ENCODE measurements around the gene SLC12A6. TPM values are rescaled to one million over a fixed set of nuclear protein-coding genes. Genes with fewer than 3 reads are reported as not detected.
"Not testable (repeated sequence)": the region's sequence is repeated elsewhere in the genome, so short reads cannot be mapped to it uniquely, and the experiment has no call there.

Gene SLC12A6
- total RNA-seq, 1 experiment from 2014 or later, result 2.7 TPM

DNA sequence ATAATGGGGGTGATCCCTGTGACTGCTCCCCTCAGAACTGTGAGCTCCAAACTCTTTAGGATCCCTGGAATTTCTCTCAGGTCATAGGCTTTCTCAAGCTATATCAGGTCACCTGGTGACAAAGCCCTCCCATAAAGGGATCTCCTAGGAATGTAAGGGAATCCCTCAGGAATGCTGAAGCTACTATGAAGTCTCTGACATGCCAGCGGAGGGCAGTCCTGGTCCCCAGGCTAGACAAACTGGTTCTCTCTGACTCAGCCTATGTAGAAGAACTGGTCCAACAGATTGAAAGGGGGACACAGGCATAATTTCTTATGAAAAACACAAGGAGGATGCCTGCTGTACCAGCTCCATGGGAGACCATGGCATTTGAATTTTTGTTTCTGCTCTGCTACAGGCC, 22.7 kb upstream of the SLC12A6 start:
- in situ Hi-C loops (cut with HindIII; ENCODE audit: low pct_unique_long_range_greater_than_20kb, low sequenced_read_pairs), result no loop called here
- no peak for DNase-seq (ENCODE audit: low read depth, low spot score)

DNA sequence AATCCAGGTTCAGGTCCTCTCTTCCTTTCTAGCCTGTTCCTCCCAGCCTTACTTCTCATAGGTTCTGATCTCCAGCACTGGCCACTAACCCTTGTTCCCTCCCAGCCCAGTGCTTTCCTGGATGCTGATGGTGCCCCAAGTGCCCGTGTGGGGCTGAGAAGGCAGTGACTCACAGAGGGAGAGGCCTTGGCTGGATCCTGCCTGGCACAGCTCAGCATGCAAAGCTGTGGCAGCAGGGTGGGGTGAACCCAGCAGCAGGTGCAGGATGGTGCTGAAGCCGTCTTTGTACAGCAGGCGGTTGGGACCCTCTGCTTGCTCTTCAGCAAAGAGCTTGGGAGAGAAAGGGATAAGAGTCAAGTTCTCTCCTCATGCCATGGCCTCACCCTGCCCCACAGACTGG, 21.8 kb upstream of the SLC12A6 start:
- in situ Hi-C loops (cut with HindIII; ENCODE audit: low pct_unique_long_range_greater_than_20kb, low sequenced_read_pairs), result no loop called here

DNA sequence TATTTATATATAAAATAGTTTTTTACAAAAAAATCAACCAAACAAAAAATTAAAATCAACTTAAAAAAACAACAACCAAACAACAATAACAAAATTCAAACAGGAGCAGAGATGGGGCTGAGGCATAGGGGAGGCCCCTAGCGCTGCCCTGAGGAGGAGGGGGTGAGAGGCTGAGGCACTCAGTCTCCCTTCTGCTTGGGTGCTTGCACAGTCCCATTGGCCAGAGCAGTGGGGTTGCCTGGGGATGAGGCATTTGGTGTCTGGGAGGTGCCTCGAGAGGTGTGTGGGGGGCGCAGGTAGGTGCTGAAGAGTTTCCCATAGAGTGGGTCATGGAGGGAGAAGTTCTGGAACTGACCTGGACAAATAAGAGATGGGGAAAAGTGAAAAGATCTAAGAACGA, 21.4 kb upstream of the SLC12A6 start:
- in situ Hi-C loops (cut with HindIII; ENCODE audit: low pct_unique_long_range_greater_than_20kb, low sequenced_read_pairs), result no loop called here
- no peak for DNase-seq (ENCODE audit: low read depth, low spot score)

More for the DNA sequence above, 21.8 kb upstream of the SLC12A6 start:
- DNase-seq (ENCODE audit: low read depth, low spot score), result no peak

GRCh38 chr15:34358367-34358766, 20.8 kb upstream of the SLC12A6 start:
- in situ Hi-C loops (cut with HindIII; ENCODE audit: low pct_unique_long_range_greater_than_20kb, low sequenced_read_pairs), result no loop called here
- DNase-seq (ENCODE audit: low read depth, low spot score), result peak; percentile 53

GRCh38 chr15:34357653-34358052, 20.1 kb upstream of the SLC12A6 start:
- no peak for DNase-seq (ENCODE audit: low read depth, low spot score)
- in situ Hi-C loops (cut with HindIII; ENCODE audit: low pct_unique_long_range_greater_than_20kb, low sequenced_read_pairs), result no loop called here

GRCh38 chr15:34355241-34355640, 17.7 kb upstream of the SLC12A6 start:
- in situ Hi-C loops (cut with HindIII; ENCODE audit: low pct_unique_long_range_greater_than_20kb, low sequenced_read_pairs), result no loop called here
- DNase-seq (ENCODE audit: low read depth, low spot score), result no peak

DNA sequence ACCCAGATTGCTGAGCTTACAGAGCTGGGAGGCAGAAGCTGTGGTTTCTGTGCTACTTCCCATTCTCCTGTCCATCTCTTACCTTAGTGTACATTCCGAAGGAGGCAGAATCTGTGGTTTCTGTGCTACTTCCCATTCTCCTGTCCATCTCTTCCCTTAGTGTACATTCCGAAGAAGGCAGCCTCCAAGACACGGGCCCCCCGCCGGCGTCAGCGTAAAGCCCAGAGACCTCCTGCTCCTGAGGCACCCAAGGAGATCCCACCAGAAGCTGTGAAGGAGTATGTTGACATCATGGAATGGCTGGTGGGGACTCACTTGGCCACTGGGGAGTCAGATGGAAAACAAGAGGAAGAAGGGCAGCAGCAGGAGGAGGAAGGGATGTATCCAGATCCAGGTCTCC, 16.7 kb upstream of the SLC12A6 start:
- DNase-seq (ENCODE audit: low read depth, low spot score), result no peak
- in situ Hi-C loops (cut with HindIII; ENCODE audit: low pct_unique_long_range_greater_than_20kb, low sequenced_read_pairs), result no loop called here

DNA sequence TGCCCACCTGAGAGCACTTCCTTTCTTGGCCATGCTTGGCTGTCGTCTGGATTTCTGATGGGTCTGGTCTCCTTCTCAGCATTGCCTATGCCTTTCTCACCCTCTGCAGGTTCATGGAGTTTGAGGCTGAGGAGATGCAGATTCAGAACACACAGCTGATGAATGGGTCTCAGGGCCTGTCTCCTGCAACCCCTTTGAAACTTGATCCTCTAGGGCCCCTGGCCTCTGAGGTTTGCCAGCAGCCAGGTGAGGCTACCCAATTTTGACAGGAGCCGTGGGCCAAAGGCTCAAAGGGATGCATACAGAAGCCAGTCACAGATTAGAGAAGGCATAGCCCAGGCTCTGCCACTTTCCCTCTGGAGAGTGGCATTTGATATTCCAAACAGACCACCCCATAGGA, 16.0 kb upstream of the SLC12A6 start:
- no peak for DNase-seq (ENCODE audit: low read depth, low spot score)
- in situ Hi-C loops (cut with HindIII; ENCODE audit: low pct_unique_long_range_greater_than_20kb, low sequenced_read_pairs), result no loop called here

DNA sequence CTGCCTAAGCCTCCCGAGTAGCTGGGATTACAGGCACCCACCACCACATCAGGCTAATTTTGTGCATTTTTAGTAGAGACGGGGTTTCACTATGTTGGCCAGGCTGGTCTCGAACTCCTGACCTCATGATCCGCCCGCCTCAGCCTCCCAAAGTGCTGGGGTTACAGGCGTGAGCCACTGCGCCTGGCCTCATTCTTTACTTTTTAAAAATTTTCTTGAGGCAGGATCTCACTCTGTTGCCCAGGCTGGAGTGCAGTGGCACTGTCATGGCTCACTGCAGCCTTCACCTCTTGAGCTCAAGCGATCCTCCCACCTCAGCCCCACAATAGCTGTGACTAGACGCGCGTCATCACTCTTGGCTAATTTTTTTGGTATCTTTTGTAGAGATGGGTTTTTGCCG, 15.4 kb upstream of the SLC12A6 start:
- DNase-seq (ENCODE audit: low read depth, low spot score); in situ Hi-C loops (cut with HindIII; ENCODE audit: low pct_unique_long_range_greater_than_20kb, low sequenced_read_pairs): not testable (repeated sequence)

- DNase-seq (ENCODE audit: low read depth, low spot score), result no peak
- in situ Hi-C loops (cut with HindIII; ENCODE audit: low pct_unique_long_range_greater_than_20kb, low sequenced_read_pairs), result no loop called here
These were observed 12.2 kb upstream of the SLC12A6 start for GRCh38 chr15:34349769-34350168.

GRCh38 chr15:34348735-34349300, 11.2 kb upstream of the SLC12A6 start:
- DNase-seq (ENCODE audit: low read depth, low spot score), result no peak
- in situ Hi-C loops (cut with HindIII; ENCODE audit: low pct_unique_long_range_greater_than_20kb, low sequenced_read_pairs), result no loop called here

DNA sequence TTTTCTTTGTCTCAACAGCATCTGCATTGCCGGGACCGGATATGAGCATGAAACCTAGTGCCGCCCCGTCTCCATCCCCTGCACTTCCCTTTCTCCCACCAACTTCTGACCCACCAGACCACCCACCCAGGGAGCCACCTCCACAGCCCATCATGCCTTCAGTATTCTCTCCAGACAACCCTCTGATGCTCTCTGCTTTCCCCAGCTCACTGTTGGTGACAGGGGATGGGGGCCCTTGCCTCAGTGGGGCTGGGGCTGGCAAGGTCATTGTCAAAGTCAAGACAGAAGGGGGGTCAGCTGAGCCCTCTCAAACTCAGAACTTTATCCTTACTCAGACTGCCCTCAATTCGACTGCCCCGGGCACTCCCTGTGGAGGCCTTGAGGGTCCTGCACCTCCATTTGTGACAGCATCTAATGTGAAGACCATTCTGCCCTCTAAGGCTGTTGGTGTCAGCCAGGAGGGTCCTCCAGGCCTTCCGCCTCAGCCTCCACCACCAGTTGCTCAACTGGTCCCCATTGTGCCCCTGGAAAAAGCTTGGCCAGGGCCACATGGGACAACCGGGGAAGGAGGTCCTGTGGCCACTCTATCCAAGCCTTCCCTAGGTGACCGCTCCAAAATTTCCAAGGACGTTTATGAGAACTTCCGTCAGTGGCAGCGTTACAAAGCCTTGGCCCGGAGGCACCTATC, 10.5 kb upstream of the SLC12A6 start:
- no peak for DNase-seq (ENCODE audit: low read depth, low spot score)
- in situ Hi-C loops (cut with HindIII; ENCODE audit: low pct_unique_long_range_greater_than_20kb, low sequenced_read_pairs), result no loop called here

GRCh38 chr15:34342737-34343575, 5.4 kb upstream of the SLC12A6 start, which contains the start of the genes NOP10 and NUTM1:
Gene NOP10, minus strand, starts transcription at chr15:34343136. Its CDS starts 63 bp downstream, at chr15:34343073.
Gene NUTM1, plus strand, starts transcription at chr15:34343315. Its CDS starts 382 bp downstream, at chr15:34343697.
- DNase-seq (ENCODE audit: low read depth, low spot score), result peak; percentile 90
- in situ Hi-C loops (cut with HindIII; ENCODE audit: low pct_unique_long_range_greater_than_20kb, low sequenced_read_pairs), result no loop called here

DNA sequence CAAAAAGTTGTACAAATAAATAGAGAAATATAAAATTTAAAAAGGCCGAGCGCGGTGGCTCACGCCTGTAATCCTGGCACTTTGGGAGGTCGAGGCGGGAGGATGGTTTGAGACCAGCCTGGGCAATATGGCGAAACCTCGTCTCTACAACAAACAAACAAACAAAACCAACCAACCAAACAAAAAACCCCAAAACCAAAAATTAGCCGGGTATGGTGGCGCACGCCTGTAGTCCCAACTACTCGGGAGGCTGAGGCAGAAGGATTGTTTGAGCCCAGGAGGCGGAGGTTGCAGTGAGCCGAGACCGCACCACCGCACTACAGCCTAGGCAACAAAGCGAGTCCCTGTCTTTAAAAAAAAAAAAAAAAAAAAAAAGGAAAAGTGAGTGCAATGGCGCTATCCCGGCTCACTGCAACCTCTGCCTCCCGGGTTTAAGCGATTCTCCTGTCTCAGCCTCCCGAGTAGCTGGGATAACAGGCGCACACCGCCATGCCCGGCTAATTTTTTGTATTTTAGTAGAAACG, 4.7 kb upstream of the SLC12A6 start:
- in situ Hi-C loops (cut with HindIII; ENCODE audit: low pct_unique_long_range_greater_than_20kb, low sequenced_read_pairs), result not testable (repeated sequence)
- DNase-seq (ENCODE audit: low read depth, low spot score), result peak; percentile 32

- in situ Hi-C loops (cut with HindIII; ENCODE audit: low pct_unique_long_range_greater_than_20kb, low sequenced_read_pairs), result no loop called here
- no peak for DNase-seq (ENCODE audit: low read depth, low spot score)
These were observed 4.0 kb upstream of the SLC12A6 start for GRCh38 chr15:34341381-34342212.

GRCh38 chr15:34339946-34340345, 2.4 kb upstream of the SLC12A6 start:
- in situ Hi-C loops (cut with HindIII; ENCODE audit: low pct_unique_long_range_greater_than_20kb, low sequenced_read_pairs), result no loop called here

DNA sequence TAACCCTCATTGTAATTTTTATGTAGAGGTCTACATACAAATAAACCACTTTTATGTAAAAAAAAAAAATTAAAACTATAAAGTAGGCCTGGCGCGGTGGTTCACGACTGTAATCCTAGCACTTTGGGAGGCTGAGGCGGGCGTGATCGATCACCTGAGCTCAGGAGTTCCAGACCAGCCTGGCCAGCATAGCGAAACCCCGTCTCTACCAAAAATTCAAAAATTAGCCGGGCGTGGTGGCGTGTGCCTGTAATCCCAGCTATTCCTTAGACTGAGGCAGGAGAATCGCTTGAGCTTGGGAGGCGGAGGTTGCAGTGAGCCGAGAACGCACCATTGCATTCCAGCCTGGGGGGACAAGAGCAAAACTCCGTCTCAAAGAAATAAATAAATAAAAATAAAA, 766 bp upstream of the SLC12A6 start:
- in situ Hi-C loops (cut with HindIII; ENCODE audit: low pct_unique_long_range_greater_than_20kb, low sequenced_read_pairs), result no loop called here
- DNase-seq (ENCODE audit: low read depth, low spot score), result no peak

More at GRCh38 chr15:34339946-34340345, 2.4 kb upstream of the SLC12A6 start:
- no peak for DNase-seq (ENCODE audit: low read depth, low spot score)

All from SK-MEL-5 (cell line).